CD14-positive monocyte (primary cell): ENCODE results near the gene RARRES2. TPM values are rescaled to one million over a fixed set of nuclear protein-coding genes. Genes with fewer than 3 reads are reported as not detected.
A peak's percentile ranks its signal among the peaks of the same experiment; 100 is the strongest.

Source experiments
- DNase-seq, 3 donors: peaks; one replicate each; pipeline ENCODE4 v3.0.0-alpha.2; 2011 to 2022
- H2AFZ ChIP-seq: 2 replicates; pipeline ENCODE4 v1.6.0; 2012; ENCODE audit warnings: mild to moderate bottlenecking, low read depth, low read length, inconsistent platforms; ENCODE audit not compliant: insufficient read depth, poor library complexity, severe bottlenecking
- H3K27ac ChIP-seq, 2 donors: 1 replicate in 1 of 2; 2 replicates in 1 of 2; pipeline ENCODE4 v1.5.1; 2012 to 2013; ENCODE audit warnings: low read length in 2 of 2, control low read depth in 1 of 2, inconsistent platforms in 1 of 2, low read depth in 1 of 2, mild to moderate bottlenecking in 1 of 2
- H3K27me3 ChIP-seq, 2 donors: one replicate each; pipeline versions ENCODE4 v1.6.0 to v1.6.1; 2011 to 2013; ENCODE audit warnings: low read length in 2 of 2; ENCODE audit not compliant: control insufficient read depth in 2 of 2, insufficient read depth in 2 of 2
- H3K36me3 ChIP-seq, 2 donors: replicated peaks in 1 of 2; 1 replicate in 1 of 2; 2 replicates in 1 of 2; pipeline versions ENCODE4 v1.5.1 to v1.6.1; 2012 to 2013; ENCODE audit warnings: low read length in 2 of 2, control low read depth in 1 of 2, inconsistent platforms in 1 of 2, mild to moderate bottlenecking in 1 of 2; ENCODE audit not compliant: insufficient read depth in 2 of 2, control insufficient read depth in 1 of 2
- H3K4me1 ChIP-seq, 2 donors: 1 replicate in 1 of 2; 2 replicates in 1 of 2; pipeline versions ENCODE4 v1.5.1 to v1.6.1; 2012 to 2013; ENCODE audit warnings: low read length in 2 of 2, control low read depth in 1 of 2, inconsistent platforms in 1 of 2, mild to moderate bottlenecking in 1 of 2, moderate library complexity in 1 of 2; ENCODE audit not compliant: insufficient read depth in 2 of 2, control insufficient read depth in 1 of 2
- H3K4me2 ChIP-seq: replicated peaks from 2 replicates; pipeline ENCODE3; 2012; ENCODE audit warnings: low read length, moderate library complexity, mild to moderate bottlenecking; ENCODE audit not compliant: poor library complexity, severe bottlenecking; ENCODE audit errors: extremely low read depth
- H3K4me3 ChIP-seq, 3 experiments: fragments of 200-600 bp in 1 of 3; sonication (generic) in 1 of 3; replicated peaks in 1 of 3; 1 replicate in 2 of 3; 2 replicates in 1 of 3; pipeline ENCODE4 v1.5.1; 2011 to 2013; ENCODE audit warnings: low read length in 3 of 3, mild to moderate bottlenecking in 3 of 3, control low read depth in 2 of 3, low read depth in 2 of 3, inconsistent platforms in 1 of 3, moderate library complexity in 1 of 3
- H3K79me2 ChIP-seq: 2 replicates; pipeline ENCODE4 v1.6.0; 2012; ENCODE audit warnings: mild to moderate bottlenecking, control low read depth, inconsistent platforms, low read length, moderate library complexity; ENCODE audit not compliant: insufficient read depth
- H3K9ac ChIP-seq: 2 replicates; pipeline ENCODE4 v1.6.0; 2017; ENCODE audit warnings: low read length, mild to moderate bottlenecking; ENCODE audit not compliant: insufficient read depth, poor library complexity, severe bottlenecking
- H3K9me3 ChIP-seq, 2 donors: replicated peaks in 1 of 2; 1 replicate in 1 of 2; 2 replicates in 1 of 2; pipeline versions ENCODE4 v1.5.1 to v1.6.1; 2012 to 2013; ENCODE audit warnings: low read length in 2 of 2, control low read depth in 1 of 2; ENCODE audit not compliant: control insufficient read depth in 1 of 2, insufficient read depth in 1 of 2
- H4K20me1 ChIP-seq: 2 replicates; pipeline ENCODE4 v1.6.0; 2012; ENCODE audit warnings: mild to moderate bottlenecking, low read length, control low read depth, moderate library complexity; ENCODE audit not compliant: insufficient read depth
- H3K27ac Mint-ChIP-seq, 7 donors: one replicate each; pipeline ENCODE4 v1.8.0; 2020; ENCODE audit warnings: mild to moderate bottlenecking in 7 of 7, mixed read lengths in 7 of 7, moderate library complexity in 6 of 7, inconsistent platforms in 2 of 7
- H3K27me3 Mint-ChIP-seq, 3 donors: one replicate each; pipeline ENCODE4 v1.8.0; 2021 to 2022; ENCODE audit warnings: low read depth in 3 of 3, mild to moderate bottlenecking in 3 of 3, mixed read lengths in 3 of 3, moderate library complexity in 3 of 3, inconsistent platforms in 1 of 3
- H3K36me3 Mint-ChIP-seq, 2 donors: one replicate each; pipeline ENCODE4 v1.8.0; 2020; ENCODE audit warnings: mixed read lengths in 2 of 2, inconsistent platforms in 1 of 2, mild to moderate bottlenecking in 1 of 2
- H3K4me1 Mint-ChIP-seq: one replicate; pipeline ENCODE4 v1.8.0; 2020; ENCODE audit warnings: mild to moderate bottlenecking, mixed read lengths
- H3K4me3 Mint-ChIP-seq, 2 donors: one replicate each; pipeline ENCODE4 v1.8.0; 2020; ENCODE audit warnings: mild to moderate bottlenecking in 2 of 2, mixed read lengths in 2 of 2, moderate library complexity in 1 of 2
- H3K9me3 Mint-ChIP-seq, 7 donors: one replicate each; pipeline ENCODE4 v1.8.0; 2020 to 2022; ENCODE audit warnings: mixed read lengths in 7 of 7, mild to moderate bottlenecking in 6 of 7, moderate library complexity in 6 of 7, inconsistent platforms in 2 of 7
- WGBS: methylation state at CpG from one replicate; pipeline ENCODE4 v1.1.5; 2013; ENCODE audit warnings: missing lambda C conversion rate; ENCODE audit not compliant: insufficient coverage; 5-methylcytosine and 5-hydroxymethylcytosine counted together
- intact Hi-C, 2 donors: fragments of 100-400 bp; cut with micrococcal nuclease; formaldehyde crosslinking; loops; one replicate each; pipeline versions ENCODE4 v1.15.0 to v1.15.1; 2023
- polyA plus RNA-seq, 3 donors: library from polyadenylated mRNA; depleted of rRNA in 1 of 3; unstranded in 2 of 3; stranded (reverse) in 1 of 3; fragments of 300-500 nt in 2 of 3; fragments of >200 nt in 1 of 3; fragmentation: Illumina TruSeq in 2 of 3; gene quantifications; 1 replicate in 2 of 3; 2 replicates in 1 of 3; pipeline ENCODE4 v1.2.3, GENCODE V29; 2012 to 2021
- TF ChIP-seq, protein P1 (sequence below): fragments of 200-600 bp; IDR thresholded peaks from one replicate; pipeline ENCODE4 v1.8.0; 2022; ENCODE audit warnings: antibody characterized with exemption, mild to moderate bottlenecking

The RARRES2 gene
- polyA plus RNA-seq, 3 donors, result not detected

DNA sequence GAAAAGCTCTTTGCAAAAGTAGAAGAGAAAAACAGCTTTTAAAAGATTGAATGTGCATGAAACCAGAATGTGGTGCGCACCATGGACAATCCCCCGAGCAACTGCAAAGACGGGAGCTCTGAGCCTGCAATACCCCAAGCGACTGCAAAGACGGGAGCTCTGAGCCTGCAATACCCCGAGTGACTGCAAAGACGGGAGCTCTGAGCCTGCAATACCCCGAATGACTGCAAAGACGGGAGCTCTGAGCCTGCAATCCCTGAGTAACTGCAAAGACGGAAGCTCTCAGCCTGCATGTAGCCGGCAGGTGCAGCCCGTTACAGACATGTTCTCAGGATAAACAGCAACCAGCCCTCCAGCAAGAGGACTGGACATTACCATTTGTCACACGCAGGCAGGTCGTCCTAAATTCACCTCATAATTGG is 43.9 kb upstream of the RARRES2 start:
- Mint-ChIP-seq H3K27me3 (peaks cover 0 to 5% (median 0%) of the 10 kb centered on the region in 3 donors), H3K4me1 (peaks cover 41% of the 10 kb centered on the region), H3K4me3 (no peak overlapping the region), H3K27ac (peak overlapping the region in 2 of 7 donors; percentile 37 to 53), H3K9me3 (peaks cover 0 to 3% (median 0%) of the 10 kb centered on the region in 7 donors), H3K36me3 (peaks cover 9 to 19% of the 10 kb centered on the region in 2 donors)
- H3K27me3 ChIP-seq, result no peaks in the 10 kb centered on the region
- H4K20me1 ChIP-seq, result peaks cover 2% of the 10 kb centered on the region
- peaks cover 0 to 4% of the 10 kb centered on the region in 2 donors for H3K36me3 ChIP-seq
- no peak overlapping the region for H3K9ac ChIP-seq
- TF ChIP-seq, protein P1, sequence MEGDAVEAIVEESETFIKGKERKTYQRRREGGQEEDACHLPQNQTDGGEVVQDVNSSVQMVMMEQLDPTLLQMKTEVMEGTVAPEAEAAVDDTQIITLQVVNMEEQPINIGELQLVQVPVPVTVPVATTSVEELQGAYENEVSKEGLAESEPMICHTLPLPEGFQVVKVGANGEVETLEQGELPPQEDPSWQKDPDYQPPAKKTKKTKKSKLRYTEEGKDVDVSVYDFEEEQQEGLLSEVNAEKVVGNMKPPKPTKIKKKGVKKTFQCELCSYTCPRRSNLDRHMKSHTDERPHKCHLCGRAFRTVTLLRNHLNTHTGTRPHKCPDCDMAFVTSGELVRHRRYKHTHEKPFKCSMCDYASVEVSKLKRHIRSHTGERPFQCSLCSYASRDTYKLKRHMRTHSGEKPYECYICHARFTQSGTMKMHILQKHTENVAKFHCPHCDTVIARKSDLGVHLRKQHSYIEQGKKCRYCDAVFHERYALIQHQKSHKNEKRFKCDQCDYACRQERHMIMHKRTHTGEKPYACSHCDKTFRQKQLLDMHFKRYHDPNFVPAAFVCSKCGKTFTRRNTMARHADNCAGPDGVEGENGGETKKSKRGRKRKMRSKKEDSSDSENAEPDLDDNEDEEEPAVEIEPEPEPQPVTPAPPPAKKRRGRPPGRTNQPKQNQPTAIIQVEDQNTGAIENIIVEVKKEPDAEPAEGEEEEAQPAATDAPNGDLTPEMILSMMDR, result no peak
- H3K27ac ChIP-seq, result no peak overlapping the region
- no peak overlapping the region for H3K4me3 ChIP-seq
- no peak overlapping the region for H3K4me2 ChIP-seq
- no peak overlapping the region for H2AFZ ChIP-seq
- intact Hi-C loops, result loop anchor here in 1 of 2 donors (5.0 kb wide), 1 partner anchor 33 kb away; no protein-coding TSS in a partner anchor
- H3K4me1 ChIP-seq, result peaks cover 37 to 39% of the 10 kb centered on the region in 2 donors
- 85% methylated on average over 12 of the region's 14 CpGs for WGBS
- H3K9me3 ChIP-seq, result no peaks in the 10 kb centered on the region
- peaks cover 38% of the 10 kb centered on the region for H3K79me2 ChIP-seq
- DNase-seq, result no peak

DNA sequence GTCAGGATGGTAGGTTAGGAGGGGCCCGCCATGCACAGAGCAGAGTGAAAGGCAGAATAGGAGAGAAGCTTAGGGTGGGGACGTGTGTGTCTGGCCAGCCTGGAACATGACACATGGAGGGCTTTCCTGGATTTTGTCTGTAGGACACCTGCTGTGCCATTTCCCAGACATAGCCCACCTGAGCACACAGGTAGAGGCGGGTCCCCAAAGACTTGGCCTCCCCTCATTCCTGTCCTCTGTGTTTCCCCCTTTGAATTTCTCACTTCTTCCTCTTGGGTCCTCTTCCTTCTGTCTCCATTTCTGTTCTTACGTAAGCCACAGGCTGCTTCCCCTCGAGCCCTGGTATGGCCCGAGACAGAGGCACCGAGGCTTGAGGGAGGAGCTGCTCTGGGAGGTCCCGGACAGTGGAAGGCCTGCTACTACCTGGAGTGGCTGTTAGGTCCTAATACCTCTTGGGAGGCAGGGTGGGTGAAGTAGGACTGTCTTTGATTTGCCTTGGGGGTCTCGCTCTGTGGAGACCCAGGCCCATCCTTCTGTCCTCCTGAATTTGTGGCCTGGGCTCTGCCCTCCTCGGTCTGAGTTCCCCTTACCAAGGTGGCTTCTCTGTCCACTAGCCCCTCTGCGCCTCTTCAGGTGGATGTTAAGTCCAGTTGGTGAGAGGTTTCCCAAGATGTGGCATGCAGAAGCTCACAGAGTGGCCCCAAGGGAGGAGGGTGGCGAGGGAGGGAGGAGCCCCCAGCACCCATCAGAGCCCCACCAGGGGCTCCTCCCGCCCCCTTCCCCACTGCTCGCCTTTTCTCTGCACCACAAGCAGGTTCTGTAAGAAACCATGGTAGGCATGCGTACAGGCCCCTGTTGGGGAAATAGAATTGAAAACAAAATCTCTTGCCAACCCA is 43.2 kb upstream of the RARRES2 start:
- H3K4me1 ChIP-seq, result peaks cover 43 to 46% of the 10 kb centered on the region in 2 donors
- no peak overlapping the region for H3K9ac ChIP-seq
- Mint-ChIP-seq H3K4me1 (peaks cover 48% of the 10 kb centered on the region), H3K9me3 (peaks cover 0 to 3% (median 0%) of the 10 kb centered on the region in 7 donors), H3K27me3 (peaks cover 0 to 5% (median 0%) of the 10 kb centered on the region in 3 donors), H3K27ac (peak overlapping the region; percentile 6 to 81 (median 53)), H3K4me3 (no peak overlapping the region), H3K36me3 (peaks cover 7 to 13% of the 10 kb centered on the region in 2 donors)
- no peak overlapping the region for H2AFZ ChIP-seq
- H3K4me3 ChIP-seq, result peak overlapping the region in 1 of 3 experiments; percentile 11
- TF ChIP-seq, protein P1, result no peak
- H3K79me2 ChIP-seq, result peaks cover 45% of the 10 kb centered on the region
- H3K27me3 ChIP-seq, result no peaks in the 10 kb centered on the region
- intact Hi-C loops, result loop anchor here in 1 of 2 donors (5.0 kb wide), 1 partner anchor 32 kb away; no protein-coding TSS in a partner anchor
- peaks cover 3% of the 10 kb centered on the region for H4K20me1 ChIP-seq
- no peaks in the 10 kb centered on the region for H3K36me3 ChIP-seq
- 13% methylated on average over 5 of the region's 15 CpGs for WGBS
- peak overlapping the region; percentile 34 to 67 for H3K27ac ChIP-seq
- H3K9me3 ChIP-seq, result no peaks in the 10 kb centered on the region
- DNase-seq, result peak; percentile 50 to 68 (median 59)
- peak overlapping the region; percentile 19 for H3K4me2 ChIP-seq
